ENCODE measurements around the gene MPRIP.
A peak's percentile ranks its signal among the peaks of the same experiment; 100 is the strongest.

Gene MPRIP

DNA sequence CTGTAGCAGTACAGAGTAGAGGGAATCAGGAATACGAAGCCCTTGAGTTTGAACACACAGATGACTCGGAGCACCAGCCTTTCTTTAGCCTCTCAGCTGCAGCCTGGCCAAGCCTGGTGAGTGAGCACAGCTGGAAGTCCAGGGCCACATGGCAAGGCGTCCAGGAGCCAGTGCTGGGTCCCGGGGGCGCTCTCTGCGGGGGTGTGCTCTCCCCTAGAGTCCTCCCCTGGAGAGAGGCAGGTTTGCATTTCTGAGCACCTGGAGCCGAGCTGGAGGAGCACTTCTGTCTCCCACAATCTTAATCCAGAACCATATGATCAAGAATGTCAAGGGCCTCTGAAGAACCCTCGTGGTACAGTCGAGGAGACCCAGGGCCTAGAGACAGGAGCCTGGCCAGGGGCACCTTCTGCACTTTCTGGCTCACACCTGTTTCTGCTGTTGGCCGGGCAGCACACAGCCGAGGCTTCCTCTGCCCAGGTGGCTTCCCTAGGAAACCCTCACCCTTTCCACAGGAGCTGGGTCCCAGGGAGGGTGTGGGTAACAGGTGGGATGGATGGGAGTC, 85.6 kb downstream of the MPRIP start:
- H3K9me3 ChIP-seq (ENCODE audit: control insufficient read depth, insufficient read depth, low read depth, low read length) = no peaks in the 10 kb centered on the region
- no peaks in the 10 kb centered on the region for H3K4me1 ChIP-seq (ENCODE audit: control insufficient read depth, insufficient read depth, low read length)
- H3K36me3 ChIP-seq (ENCODE audit: control insufficient read depth in 2 of 2, insufficient read depth in 1 of 2, low read length in 2 of 2) = peaks cover 0 to 64% of the 10 kb centered on the region in 2 experiments; a peak in 2 of 3 replicates
- ChIA-PET POLR2A (no interaction called here), CTCF (interaction anchor here (0.6 to 4.0 kb wide), 3 partner anchors 13 to 623 kb away, joined by 3 to 20 read pairs (median 3); no protein-coding TSS in a partner anchor)
- TF ChIP-seq TCF7L2 (IDR thresholded peaks at IDR 0.05; ENCODE audit: borderline replicate concordance, low read depth, low read length) (no peak), GLIS1 (tag by site-specific recombination; IDR thresholded peaks at IDR 0.05) (peak; percentile 89), ZIC2 (tag by site-specific recombination; IDR thresholded peaks at IDR 0.05) (peak; percentile 78)
- H3K27ac ChIP-seq (ENCODE audit: extremely low read depth, low read depth, low read length) = no peak overlapping the region
- H3K4me3 ChIP-seq (ENCODE audit: low read depth, low read length) = no peak overlapping the region

GRCh38 chr17:17128476-17129075, 86.3 kb downstream of the MPRIP start:
- ChIA-PET POLR2A (no interaction called here), CTCF (interaction anchor here (1.0 to 4.0 kb wide), 2 partner anchors 12 to 101 kb away, joined by 3 to 20 read pairs; no protein-coding TSS in a partner anchor)
- no peaks in the 10 kb centered on the region for H3K9me3 ChIP-seq (ENCODE audit: control insufficient read depth, insufficient read depth, low read depth, low read length)
- no peak overlapping the region for H3K27ac ChIP-seq (ENCODE audit: extremely low read depth, low read depth, low read length)
- H3K36me3 ChIP-seq (ENCODE audit: control insufficient read depth in 2 of 2, insufficient read depth in 1 of 2, low read length in 2 of 2) = peaks cover 0 to 71% of the 10 kb centered on the region in 2 experiments; a peak in 2 of 3 replicates
- no peaks in the 10 kb centered on the region for H3K4me1 ChIP-seq (ENCODE audit: control insufficient read depth, insufficient read depth, low read length)
- TF ChIP-seq BCL11B (tag by site-specific recombination; IDR thresholded peaks at IDR 0.05; ENCODE audit: low read depth) (no peak), TRIM28 (IDR thresholded peaks at IDR 0.05; ENCODE audit: borderline replicate concordance, low read length) (no peak), ZNF660 (tag by site-specific recombination; IDR thresholded peaks at IDR 0.05) (no peak)
- no peak overlapping the region for H3K4me3 ChIP-seq (ENCODE audit: low read depth, low read length)

DNA sequence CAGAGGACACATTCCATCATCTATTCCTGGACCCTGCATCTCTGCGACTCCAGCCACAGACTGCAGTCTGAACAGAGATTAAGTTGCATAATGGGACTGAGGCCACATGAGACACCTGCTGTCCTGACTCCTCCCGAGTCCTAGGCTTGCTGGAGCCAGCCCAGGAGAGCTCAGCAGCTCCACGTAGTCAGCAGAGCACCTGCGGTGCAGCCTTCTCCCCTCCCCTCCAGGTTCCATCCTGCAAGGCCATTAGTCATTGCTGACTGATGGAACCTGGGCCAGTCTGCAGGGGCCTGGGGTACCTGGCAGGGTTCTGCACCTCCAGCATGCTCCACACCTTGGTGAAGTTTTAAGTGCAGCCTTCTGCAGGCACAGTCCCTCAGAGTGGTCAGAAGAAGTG, 87.2 kb downstream of the MPRIP start:
- peaks cover 0 to 80% of the 10 kb centered on the region in 2 experiments; a peak in 2 of 3 replicates for H3K36me3 ChIP-seq (ENCODE audit: control insufficient read depth in 2 of 2, insufficient read depth in 1 of 2, low read length in 2 of 2)
- H3K4me1 ChIP-seq (ENCODE audit: control insufficient read depth, insufficient read depth, low read length) = no peaks in the 10 kb centered on the region
- H3K27ac ChIP-seq (ENCODE audit: extremely low read depth, low read depth, low read length) = no peak overlapping the region
- no peaks in the 10 kb centered on the region for H3K9me3 ChIP-seq (ENCODE audit: control insufficient read depth, insufficient read depth, low read depth, low read length)
- TF ChIP-seq ZNF626 (tag by site-specific recombination; IDR thresholded peaks at IDR 0.05) (no peak), YY2 (tag by site-specific recombination; IDR thresholded peaks at IDR 0.05) (no peak), ZIC2 (tag by site-specific recombination; IDR thresholded peaks at IDR 0.05) (peak; percentile 89)
- CTCF ChIA-PET = interaction anchor here (1.0 to 4.0 kb wide), 2 partner anchors 12 to 102 kb away, joined by 3 to 20 read pairs; no protein-coding TSS in a partner anchor
- POLR2A ChIA-PET = no interaction called here
- no peak overlapping the region for H3K4me3 ChIP-seq (ENCODE audit: low read depth, low read length)

DNA sequence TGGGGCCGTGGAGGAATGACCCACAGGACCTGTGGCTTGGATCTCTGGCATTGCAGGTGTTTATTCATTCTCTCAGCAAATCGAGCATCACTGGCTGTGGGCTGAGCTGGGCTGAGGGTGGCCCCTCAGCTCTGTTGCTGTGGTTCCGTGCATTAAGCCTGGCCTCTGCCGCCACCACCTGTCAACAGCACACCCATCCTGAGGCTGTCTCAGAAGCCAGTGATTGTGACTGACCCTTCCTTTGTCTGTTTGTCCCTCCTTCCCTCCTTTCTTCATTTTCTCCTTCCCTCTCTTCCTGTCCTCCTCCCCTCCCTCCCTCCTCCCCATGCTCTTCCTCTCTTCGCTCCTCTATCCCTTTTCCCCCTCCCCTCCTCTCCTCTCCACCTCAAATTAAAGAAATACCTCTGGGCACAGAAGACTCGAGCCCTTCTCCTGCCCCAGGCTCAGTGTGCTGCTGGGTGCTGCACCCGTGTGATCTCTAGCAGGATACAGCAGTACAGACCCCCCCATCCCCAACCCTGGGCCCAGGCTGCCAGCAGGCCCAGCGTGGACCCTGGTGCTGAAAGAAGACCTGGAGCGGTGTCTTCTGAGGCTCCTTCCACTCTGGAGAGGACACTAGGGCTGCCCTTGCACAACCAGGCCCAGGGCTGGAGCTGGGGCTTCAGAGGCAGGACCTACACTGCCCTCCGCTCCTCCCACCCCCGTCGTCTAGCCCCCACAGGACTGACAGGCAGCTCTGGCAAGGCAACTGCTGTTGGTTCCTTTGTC, 88.0 kb downstream of the MPRIP start:
- Histone ChIP-seq H3K36me3 (ENCODE audit: control insufficient read depth in 2 of 2, insufficient read depth in 1 of 2, low read length in 2 of 2) (peaks cover 0 to 88% of the 10 kb centered on the region in 2 experiments; a peak in 2 of 3 replicates), H3K9me3 (ENCODE audit: control insufficient read depth, insufficient read depth, low read depth, low read length) (no peaks in the 10 kb centered on the region), H3K4me3 (ENCODE audit: low read depth, low read length) (no peak overlapping the region), H3K4me1 (ENCODE audit: control insufficient read depth, insufficient read depth, low read length) (no peaks in the 10 kb centered on the region), H3K27ac (ENCODE audit: extremely low read depth, low read depth, low read length) (no peak overlapping the region)
- TF ChIP-seq ZNF654 (tag by site-specific recombination; IDR thresholded peaks at IDR 0.05; ENCODE audit: low read depth) (0 out of 2 replicates have a peak, but pooled peaks have one; percentile 11), ZSCAN4 (tag by site-specific recombination; IDR thresholded peaks at IDR 0.05) (no peak), ZEB2 (tag by site-specific recombination; IDR thresholded peaks at IDR 0.05) (no peak), ZNF366 (tag by site-specific recombination; conservative IDR thresholded peaks at IDR 0.05) (peak; percentile 63), ZNF19 (tag by site-specific recombination; IDR thresholded peaks at IDR 0.05; ENCODE audit: low read depth) (no peak)
- TF ChIP-seq, protein P1, sequence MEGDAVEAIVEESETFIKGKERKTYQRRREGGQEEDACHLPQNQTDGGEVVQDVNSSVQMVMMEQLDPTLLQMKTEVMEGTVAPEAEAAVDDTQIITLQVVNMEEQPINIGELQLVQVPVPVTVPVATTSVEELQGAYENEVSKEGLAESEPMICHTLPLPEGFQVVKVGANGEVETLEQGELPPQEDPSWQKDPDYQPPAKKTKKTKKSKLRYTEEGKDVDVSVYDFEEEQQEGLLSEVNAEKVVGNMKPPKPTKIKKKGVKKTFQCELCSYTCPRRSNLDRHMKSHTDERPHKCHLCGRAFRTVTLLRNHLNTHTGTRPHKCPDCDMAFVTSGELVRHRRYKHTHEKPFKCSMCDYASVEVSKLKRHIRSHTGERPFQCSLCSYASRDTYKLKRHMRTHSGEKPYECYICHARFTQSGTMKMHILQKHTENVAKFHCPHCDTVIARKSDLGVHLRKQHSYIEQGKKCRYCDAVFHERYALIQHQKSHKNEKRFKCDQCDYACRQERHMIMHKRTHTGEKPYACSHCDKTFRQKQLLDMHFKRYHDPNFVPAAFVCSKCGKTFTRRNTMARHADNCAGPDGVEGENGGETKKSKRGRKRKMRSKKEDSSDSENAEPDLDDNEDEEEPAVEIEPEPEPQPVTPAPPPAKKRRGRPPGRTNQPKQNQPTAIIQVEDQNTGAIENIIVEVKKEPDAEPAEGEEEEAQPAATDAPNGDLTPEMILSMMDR (tag by site-specific recombination; IDR thresholded peaks at IDR 0.05) = peak; percentile 49
- ChIA-PET CTCF (interaction anchor here (0.7 to 4.0 kb wide), 3 partner anchors 9 to 37 kb away, joined by 3 to 20 read pairs (median 5); no protein-coding TSS in a partner anchor), POLR2A (no interaction called here)
